ENCODE results near the gene PAFAH2.
"Not testable (repeated sequence)": the region's sequence is repeated elsewhere in the genome, so short reads cannot be mapped to it uniquely, and the experiment has no call there.

Gene PAFAH2

DNA sequence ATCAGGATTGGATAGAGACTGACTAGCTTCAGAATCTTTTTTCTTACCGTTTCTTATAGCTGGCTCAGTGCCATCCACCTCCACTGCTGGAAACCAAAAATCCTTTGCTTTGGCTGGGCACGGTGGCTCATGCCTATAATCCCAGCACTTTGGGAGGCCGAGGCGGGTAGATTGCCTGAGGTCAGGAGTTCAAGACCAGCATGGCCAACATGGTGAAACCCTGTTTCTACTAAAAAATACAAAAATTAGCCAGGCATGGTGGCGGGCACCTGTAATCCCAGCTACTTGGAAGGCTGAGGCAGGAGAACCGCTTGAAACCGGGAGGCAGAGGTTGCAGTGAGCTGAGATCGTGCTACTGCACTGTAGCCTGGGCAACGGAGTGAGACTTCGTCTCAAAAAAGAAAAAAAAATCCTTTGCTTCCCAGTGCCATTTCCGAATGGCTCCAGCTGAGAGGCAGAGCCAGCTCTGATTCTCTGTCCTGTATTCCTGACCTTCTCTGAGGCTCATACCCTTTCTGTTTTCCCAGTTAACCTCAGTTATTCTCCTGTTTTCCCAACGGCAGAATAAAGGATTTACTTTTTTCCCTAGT lies 65.0 kb downstream of the PAFAH2 start:
- DNase-seq (ENCODE audit: low read depth in 3 of 3): not testable (repeated sequence)

DNA sequence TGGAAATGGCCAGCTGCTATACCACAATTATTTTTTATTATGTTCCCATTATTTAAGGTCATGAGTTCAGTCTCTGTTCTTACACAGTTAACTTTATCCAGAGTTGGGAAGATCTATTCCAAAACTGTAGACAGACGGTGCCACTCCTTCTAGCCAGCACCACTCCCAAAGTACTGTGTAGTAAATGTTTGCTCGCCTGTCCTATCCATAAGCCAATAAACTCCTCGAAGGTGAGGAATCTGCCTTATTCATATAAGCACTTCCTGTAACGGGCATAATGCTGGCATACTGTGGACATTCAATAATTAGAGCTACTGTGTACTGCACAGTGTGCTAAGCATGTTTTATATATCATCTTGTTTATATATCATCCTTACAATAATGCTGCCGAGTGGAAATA lies 65.5 kb downstream of the PAFAH2 start:
- DNase-seq (ENCODE audit: low read depth in 3 of 3): no peak

DNA sequence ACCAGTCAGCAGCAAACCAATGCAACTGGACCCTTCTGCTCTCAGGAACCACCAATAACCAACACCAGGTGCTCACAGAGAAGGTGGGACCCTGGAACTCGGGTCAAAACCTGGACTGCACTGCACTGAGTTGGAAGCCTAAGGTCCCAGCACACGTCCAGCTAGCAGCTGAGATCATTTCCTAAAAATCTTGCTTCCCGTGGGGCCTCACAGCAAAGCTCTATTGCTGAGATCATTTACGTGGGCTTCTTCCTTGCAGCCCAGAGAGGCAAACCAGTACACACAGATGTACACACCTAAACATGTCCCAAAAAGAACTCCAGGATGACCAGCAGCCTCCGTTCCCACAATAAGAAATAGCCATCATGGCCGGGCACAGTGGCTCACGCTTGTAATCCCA lies 68.8 kb downstream of the PAFAH2 start:
- DNase-seq (ENCODE audit: low read depth in 3 of 3): no peak

DNA sequence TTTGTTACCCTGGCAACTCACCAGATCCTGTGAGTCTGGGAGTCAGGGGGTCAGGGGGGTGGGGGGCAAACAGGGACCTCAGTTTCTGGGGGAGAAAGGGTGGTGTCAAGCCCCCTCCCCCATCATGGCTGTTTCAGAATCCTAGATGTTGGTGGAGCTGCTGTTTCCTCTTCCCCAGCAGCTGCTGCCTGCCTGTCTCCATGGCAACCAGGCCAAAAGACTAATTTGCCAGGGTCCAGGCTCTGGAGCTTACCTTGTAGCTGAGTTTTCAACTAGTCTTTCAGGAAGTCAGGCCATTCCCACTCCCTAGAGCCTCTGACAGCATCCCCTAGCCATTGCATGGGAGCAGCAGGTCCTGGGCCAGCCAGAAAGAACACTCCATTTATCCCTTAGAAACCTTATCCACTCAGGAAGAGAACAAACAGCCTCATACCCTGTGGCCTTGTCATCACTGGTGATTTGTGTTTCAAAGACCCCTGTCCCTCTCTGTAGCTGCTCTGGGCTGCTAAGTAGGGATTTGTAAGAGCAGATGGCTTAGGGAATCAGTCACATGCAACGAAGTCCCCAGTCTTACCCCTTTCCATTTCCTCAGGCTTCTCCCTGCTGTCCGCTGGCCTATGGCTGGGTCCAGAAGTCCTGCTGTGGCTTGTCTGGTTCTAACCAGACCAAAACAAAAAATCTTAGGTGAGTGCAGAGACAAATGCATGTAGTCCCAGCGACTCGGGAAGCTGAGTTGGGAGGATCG lies 70.2 kb downstream of the PAFAH2 start:
- no peak for DNase-seq (ENCODE audit: low read depth in 3 of 3)

DNA sequence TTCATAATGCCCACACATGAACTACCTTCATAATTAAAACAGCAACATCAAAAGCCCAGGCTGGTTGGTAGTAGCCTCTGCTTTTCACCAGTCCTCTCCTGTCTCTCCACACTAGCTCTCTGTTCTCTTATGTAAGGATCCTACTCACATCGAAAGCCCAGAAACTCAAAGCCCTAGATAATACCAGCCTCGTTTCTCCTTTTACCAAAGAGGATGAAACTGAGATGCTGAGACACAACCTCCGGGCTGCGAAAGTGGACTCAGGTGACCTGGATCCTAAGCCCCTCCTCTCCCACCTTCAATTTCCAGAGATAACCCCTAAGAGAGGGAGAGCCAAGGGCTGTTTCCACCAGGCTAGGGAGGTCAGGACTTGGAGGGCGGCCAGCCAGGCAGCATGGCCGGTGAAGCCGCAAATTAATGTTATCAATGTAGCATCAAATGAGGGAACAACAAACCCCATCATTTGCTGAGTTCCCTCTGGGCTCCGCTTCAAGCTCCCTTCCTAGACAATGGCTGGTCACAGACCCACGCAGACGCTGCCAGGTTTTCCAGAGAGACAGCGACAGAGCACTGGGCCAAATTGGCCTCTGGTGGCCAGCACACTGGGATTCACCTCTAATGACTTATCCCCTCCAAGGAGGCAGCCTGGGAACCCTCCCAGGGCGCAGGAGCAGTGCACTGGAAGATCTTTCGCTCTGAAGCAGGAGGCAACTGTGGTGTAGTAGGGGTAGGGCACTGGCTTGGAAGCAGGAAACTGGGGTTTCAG lies 70.9 kb downstream of the PAFAH2 start:
- no peak for DNase-seq (ENCODE audit: low read depth in 3 of 3)

DNA sequence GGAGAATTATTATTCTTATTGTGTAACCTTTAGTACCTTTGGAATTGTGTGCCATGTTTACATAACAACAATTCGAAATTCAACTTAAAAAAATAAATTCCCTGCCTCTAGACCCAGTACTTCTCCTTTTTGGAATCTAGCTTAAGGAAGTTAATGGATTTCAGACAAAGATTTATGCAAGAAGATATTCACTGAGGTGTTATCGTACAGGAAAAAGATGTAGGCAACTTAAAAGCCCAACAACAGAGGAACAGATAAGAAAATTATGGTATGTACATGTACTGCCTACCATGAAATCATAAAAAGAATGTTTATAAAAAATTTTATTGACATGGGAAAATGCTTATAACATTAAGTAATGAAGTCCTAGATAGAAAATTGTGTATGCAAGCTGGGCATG lies 73.4 kb downstream of the PAFAH2 start:
- DNase-seq (ENCODE audit: low read depth in 3 of 3): no peak

DNA sequence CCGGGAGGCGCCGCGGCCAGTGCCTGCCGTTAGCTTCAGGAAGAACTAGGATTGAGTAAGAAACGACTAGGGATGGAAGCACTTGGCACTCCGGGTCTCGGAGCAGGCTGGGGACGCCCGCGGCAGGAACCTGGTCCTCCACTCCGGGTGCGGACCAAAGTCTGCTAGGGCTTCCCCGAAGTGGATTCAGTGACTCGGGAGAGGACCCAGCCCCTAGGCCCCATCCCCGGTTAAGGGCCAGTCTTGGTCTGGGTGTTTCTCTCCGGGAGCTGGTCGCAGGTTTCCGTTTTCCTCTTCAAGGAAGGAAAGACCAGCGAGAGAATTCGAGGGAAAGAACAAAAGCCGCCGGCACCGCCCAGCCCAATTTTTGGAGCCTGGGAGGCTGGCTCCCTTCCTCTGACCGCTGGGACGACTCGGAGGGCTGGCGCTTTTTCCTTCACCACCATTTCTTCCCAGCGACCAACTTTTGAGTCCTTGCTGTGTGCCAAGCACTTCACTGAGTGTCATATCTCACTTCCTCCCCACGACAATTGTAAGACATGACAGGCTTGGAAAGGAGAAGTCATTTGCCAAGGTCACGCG lies 74.8 kb downstream of the PAFAH2 start:
- DNase-seq (ENCODE audit: low read depth in 3 of 3): peak in 1 of 3 experiments; percentile 19

DNA sequence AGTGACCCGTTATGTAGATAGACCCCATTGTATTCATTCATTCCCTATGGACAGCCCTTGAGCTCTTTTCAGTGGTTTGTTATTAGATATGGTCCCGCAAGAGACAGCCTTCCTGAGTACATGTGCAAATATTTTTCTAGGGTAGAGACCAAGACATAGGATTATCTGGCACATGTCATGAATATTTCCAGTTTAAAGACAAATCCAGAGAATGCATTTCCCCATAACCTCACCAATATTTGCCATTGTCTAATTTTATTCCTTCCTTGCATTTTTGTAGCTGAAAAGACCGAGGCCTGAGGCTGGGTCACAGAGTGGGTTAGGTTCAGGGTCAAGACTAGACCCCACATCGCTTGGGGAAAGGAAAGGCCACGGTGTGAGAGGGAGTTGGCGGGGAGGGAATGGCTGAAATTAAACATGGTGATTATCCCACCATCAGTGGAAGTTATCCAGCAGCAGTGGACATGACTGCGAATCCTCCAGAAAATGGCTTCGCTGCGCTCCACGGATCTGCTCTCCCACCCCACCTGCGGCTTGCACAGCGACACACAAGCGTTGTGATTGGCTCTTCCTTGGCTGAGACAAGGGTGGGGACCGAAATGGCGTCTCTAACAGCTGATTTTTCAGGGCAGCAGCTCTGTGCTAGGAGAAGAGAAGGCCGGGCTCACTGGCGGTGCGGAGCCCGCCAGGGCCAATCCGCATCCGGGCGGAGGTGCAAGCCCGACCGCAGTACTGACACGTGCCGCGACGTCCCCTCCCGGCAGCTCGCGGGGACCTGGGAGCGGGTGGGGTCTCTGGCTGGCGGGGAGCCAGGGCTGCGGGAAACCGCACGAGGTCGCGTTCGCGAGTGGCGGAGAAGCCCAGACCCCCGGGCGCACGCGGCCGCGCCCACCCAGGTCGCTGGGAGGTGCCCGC lies 75.5 kb downstream of the PAFAH2 start:
- DNase-seq (ENCODE audit: low read depth in 3 of 3): peak in 1 of 3 experiments; percentile 35

DNA sequence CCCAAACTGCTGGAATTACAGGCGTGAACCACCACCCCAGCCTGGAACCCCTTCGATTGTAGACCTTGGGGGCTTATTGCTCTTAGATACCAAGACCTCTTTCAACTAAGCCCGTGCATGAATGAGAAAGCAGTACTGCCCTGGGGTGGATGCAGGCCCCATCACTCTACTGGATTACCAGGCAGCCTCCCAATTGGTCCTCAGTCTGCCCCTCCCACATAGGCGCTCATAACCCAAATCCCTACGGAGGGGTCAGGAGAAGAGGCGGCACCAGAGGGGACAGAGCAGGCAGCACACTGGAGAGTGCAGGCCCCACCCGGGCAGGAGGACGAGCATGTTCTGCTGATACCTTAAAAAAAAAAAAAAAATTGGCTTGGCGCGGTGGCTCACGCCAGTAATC lies 79.2 kb downstream of the PAFAH2 start:
- no peak for DNase-seq (ENCODE audit: low read depth in 3 of 3)

DNA sequence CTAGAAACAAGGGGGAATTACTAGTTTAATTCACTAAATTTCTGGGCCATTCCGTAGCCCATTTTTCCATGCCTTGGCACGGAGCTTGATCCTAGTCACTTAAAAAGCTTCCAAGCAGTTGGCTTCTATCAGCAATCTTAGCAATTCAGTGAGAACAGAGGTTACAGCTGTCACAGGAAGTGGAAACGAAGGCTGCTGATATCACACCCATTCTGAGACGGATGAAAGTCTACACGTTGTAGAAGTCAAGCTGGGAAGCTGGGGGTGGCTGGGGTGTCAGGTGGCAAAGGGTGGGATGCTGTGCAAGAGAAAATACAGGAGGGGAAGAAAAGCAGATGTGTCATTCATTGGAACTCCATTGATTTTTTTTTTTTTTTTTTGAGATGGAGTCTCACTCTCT lies 79.9 kb downstream of the PAFAH2 start:
- DNase-seq (ENCODE audit: low read depth in 3 of 3): no peak

DNA sequence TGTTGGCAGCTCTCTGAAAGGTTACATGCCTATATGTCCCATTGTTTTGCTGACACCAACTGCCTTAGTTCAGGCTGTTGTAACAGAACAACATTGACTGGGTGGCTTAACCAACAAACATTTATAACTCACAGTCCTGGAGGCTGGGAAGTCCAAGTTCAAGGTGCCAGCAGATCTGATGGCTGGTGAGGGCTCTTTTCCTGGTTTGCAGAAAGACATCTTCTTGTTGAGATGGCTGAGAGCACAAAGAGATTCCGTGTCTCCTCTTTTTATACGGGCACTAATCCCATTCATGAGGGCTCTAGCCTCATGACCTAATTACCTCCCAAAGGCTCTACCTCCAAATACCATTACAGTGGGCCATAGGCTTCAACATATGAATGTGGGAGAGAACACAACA lies 81.4 kb downstream of the PAFAH2 start:
- no peak for DNase-seq (ENCODE audit: low read depth in 3 of 3)

DNA sequence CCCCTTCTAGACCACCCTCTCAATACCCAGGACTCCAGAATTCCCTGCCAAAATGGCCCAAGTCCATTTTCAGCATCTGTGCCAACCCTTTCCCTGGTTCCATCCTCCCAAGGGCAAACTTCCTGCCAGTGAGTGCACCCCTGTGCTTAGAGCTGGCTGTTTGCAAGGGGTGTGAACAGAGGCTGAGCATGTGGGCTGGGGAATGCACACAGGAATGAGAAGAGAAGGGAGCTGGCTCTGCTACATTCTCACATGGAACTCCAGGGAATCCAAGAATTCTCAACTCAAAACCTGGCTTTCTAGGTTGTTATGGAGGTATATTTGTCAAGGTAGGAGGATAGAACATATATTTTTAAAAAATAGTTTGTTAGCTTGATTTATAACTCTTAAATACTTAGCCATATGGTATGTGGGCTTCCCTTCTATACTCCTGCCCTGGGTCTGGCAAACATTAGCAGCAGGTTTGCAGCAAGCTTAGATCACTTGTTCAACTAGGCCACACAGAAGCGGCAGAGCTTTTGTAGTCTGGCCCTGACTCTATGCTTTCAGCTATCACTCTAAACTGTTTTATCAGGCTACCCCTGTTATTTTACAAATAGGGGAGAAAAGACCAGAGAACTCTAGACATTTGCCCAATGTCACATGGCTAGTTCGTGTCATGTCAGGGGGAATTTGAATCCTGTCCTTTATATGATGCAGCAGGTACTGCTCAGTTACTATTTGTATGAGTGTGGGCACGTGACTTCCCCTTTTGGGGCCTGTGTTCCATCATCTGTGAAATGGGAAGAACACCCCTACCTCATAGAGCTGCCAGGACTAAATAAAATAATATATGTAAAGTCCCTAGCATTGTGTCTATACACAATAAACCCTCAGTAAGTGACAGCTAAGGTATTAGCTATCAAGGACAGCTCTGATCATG lies 83.5 kb downstream of the PAFAH2 start:
- DNase-seq (ENCODE audit: low read depth in 3 of 3): no peak

DNA sequence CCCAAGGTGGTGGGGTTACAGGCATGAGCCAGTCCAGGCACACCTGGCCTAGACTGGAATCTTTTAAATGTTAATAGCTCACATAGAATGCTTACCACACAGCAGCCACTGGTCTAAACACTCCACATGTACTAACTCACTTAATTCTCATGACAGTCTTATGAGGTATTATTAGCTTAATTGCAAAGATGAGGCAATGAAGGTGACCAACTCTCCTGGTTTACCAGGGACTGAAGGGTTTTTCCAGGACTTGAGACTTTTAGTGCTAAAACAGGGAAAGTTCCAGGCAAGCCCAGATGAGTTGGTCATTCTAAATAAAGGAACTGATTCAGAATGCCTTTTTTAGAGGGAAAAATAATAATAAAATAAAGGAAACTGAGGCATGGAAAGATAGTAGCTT lies 84.7 kb downstream of the PAFAH2 start:
- no peak for DNase-seq (ENCODE audit: low read depth in 3 of 3)

DNA sequence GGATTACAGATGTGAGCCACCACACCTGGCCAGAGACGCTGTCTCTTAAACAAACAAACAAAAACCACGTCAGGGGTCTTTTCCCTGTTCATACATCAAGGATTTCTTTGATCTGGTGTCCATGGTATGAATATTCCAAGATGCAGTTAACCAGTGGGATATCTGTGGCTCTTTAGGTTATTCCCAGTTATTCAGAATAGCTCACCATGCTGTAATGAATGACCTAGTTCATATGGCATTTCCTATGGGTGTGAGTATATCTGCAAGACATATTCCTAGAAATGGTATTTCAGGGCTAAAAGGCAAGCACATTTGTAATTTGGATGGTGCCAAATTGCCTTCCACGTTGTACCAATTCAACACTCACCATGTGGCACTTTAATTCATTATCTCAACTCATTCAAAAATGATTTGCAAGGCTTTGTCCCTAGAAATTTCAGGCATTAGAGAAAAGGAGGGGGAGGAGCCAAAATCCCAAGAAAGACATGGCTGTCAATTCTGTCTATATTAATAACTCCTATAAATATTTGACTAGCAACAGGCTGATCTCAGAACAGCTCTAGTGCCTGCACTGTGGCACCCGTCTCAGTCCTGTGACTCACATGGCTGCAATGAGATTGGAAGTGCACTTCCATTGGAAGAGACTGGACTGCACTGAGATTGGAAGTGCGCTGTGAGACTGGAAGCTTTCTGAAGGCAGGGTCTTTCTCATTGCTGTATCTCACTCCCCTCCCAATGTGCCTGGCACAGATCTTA lies 85.6 kb downstream of the PAFAH2 start:
- no peak for DNase-seq (ENCODE audit: low read depth in 3 of 3)

DNA sequence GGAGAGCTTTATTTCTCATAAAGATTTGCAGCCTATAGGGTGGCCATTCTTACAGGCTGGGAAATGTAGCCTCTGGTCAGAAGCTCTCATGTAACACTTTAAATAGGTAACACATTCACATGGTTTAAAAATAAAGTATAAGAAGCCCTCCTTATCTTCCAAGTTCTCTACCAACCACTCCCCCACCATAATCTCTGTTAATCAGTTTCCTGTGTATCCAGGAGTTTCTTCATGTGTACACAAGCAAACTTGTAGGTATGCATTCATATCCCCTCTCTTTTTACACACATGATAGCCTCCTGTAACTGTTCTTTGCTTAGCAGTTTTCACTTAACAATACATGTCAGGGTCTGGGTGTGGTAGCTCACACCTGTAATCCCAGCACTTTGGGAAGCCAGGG lies 86.7 kb downstream of the PAFAH2 start:
- DNase-seq (ENCODE audit: low read depth in 3 of 3): no peak
